ENCODE measurements around the gene RABEPK.

RABEPK gene

GRCh38 chr9:125255781-125256391 lies 55.5 kb downstream of the RABEPK start:
- POLR2A ChIA-PET: interaction anchor here (1.7 kb wide), 1 partner anchor 14 kb away, joined by 9 read pairs; no protein-coding TSS in a partner anchor
- CTCF ChIA-PET: interaction anchor here (0.9 to 3.1 kb wide), 14 partner anchors 11 to 1235 kb away, joined by 3 to 17 read pairs (median 4); partner anchors contain the start of genes HSPA5, NR6A1 and WDR38
- TF ChIP-seq CTCF (IDR thresholded peaks at IDR 0.05; ENCODE audit: control extremely low read depth, extremely low read depth, low read depth, missing control alignments): peak; percentile 46
- DNase-seq (ENCODE audit: extremely low spot score): no peak

- POLR2A ChIA-PET: interaction anchor here (0.6 to 1.2 kb wide), 2 partner anchors 17 to 21 kb away, joined by 3 read pairs; partner anchors contain the start of gene HSPA5
- CTCF ChIA-PET: no interaction called here
- TF ChIP-seq CTCF (IDR thresholded peaks at IDR 0.05; ENCODE audit: control extremely low read depth, extremely low read depth, low read depth, missing control alignments): no peak
- no peak for DNase-seq (ENCODE audit: extremely low spot score)
Measured at GRCh38 chr9:125258160-125258785, 57.9 kb downstream of the RABEPK start.

- POLR2A ChIA-PET: interaction anchor here (3.4 kb wide), 1 partner anchor 18 kb away, joined by 24 read pairs; the partner anchor contains the start of gene HSPA5
- CTCF ChIA-PET: no interaction called here
- DNase-seq (ENCODE audit: extremely low spot score): no peak
- TF ChIP-seq CTCF (IDR thresholded peaks at IDR 0.05; ENCODE audit: control extremely low read depth, extremely low read depth, low read depth, missing control alignments): no peak
Measured at GRCh38 chr9:125258832-125259534, 58.6 kb downstream of the RABEPK start.

- CTCF ChIA-PET: interaction anchor here (1.1 to 2.2 kb wide), 5 partner anchors 8 to 18 kb away, joined by 3 to 17 read pairs (median 4); partner anchors contain the start of gene HSPA5
- TF ChIP-seq CTCF (IDR thresholded peaks at IDR 0.05; ENCODE audit: control extremely low read depth, extremely low read depth, low read depth, missing control alignments): no peak
- DNase-seq (ENCODE audit: extremely low spot score): no peak
- POLR2A ChIA-PET: interaction anchor here (0.6 to 3.4 kb wide), 2 partner anchors 19 to 202 kb away, joined by 4 to 24 read pairs; partner anchors contain the start of gene HSPA5
Measured at GRCh38 chr9:125260561-125260960, 60.2 kb downstream of the RABEPK start.

GRCh38 chr9:125261501-125262293 lies 61.4 kb downstream of the RABEPK start, which contains the start of gene GAPVD1:
Gene GAPVD1, plus strand, starts transcription at chr9:125261826. Its CDS starts 37,096 bp downstream, at chr9:125298922.
- CTCF ChIA-PET: interaction anchor here (0.6 to 2.2 kb wide), 6 partner anchors 13 to 146 kb away, joined by 3 to 17 read pairs (median 4); partner anchors contain the start of gene HSPA5
- peak; percentile 25 for TF ChIP-seq CTCF (IDR thresholded peaks at IDR 0.05; ENCODE audit: control extremely low read depth, extremely low read depth, low read depth, missing control alignments)
- DNase-seq (ENCODE audit: extremely low spot score): peak; percentile 99
- POLR2A ChIA-PET: interaction anchor here (0.6 to 3.4 kb wide), 2 partner anchors 20 to 36 kb away, joined by 5 to 24 read pairs; partner anchors contain the start of gene HSPA5
